GM12873 (cell line): ENCODE data around the gene OPN4.

Experiments used
- TF ChIP-seq, protein P1 (sequence below): IDR thresholded peaks from 2 replicates; pipeline ENCODE4 v1.5.1; 2012; ENCODE audit warnings: low read depth, mild to moderate bottlenecking, moderate library complexity, low read length, control low read depth; ENCODE audit not compliant: insufficient read depth; ENCODE audit errors: missing control alignments

OPN4 gene

DNA sequence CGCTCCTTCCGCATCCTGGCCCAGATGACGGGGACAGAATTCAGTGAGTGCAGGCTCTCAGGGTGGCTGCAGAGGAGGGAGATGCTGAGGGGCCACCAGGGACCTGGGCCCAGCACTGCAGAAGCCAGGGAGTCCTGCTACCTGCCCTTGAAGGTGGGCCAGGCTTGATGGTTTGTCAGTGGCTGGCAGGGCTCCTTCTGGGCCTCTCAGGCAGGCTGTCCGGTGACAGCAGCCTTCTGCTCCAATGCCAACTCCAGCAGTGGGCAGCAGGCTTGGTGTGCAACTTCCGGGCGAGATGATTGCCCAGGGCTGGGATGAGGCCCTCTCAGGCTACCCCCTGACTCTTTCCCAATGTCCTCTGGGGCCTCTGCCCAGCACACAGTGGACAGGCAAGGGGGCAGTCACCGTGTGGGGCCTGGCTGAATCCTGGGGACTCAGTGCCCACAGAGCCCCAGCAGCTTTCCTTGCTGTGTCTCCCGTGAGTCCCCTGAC is 37.7 kb downstream of the OPN4 start:
- TF ChIP-seq, protein P1, sequence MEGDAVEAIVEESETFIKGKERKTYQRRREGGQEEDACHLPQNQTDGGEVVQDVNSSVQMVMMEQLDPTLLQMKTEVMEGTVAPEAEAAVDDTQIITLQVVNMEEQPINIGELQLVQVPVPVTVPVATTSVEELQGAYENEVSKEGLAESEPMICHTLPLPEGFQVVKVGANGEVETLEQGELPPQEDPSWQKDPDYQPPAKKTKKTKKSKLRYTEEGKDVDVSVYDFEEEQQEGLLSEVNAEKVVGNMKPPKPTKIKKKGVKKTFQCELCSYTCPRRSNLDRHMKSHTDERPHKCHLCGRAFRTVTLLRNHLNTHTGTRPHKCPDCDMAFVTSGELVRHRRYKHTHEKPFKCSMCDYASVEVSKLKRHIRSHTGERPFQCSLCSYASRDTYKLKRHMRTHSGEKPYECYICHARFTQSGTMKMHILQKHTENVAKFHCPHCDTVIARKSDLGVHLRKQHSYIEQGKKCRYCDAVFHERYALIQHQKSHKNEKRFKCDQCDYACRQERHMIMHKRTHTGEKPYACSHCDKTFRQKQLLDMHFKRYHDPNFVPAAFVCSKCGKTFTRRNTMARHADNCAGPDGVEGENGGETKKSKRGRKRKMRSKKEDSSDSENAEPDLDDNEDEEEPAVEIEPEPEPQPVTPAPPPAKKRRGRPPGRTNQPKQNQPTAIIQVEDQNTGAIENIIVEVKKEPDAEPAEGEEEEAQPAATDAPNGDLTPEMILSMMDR: no peak

DNA sequence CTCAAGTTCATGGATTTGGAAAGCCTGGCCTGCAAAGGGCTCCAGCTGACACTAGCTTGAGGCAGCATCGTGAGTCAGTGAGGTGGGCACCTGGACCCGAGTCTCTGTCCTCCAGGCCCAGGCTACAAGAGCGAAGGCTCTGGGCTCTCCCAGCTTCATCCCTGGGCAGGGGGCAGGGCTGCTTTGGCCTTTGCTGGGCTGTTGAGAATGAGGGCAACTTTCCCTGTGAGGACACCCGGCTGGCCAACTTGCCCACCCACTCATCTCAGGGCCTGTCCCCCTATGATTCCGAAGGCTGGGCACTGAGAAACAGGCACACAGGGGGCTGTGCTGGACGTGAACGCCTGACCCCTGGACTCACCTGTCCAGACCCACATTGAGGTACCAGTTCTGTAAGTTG is 38.3 kb downstream of the OPN4 start:
- TF ChIP-seq, protein P1: no peak

DNA sequence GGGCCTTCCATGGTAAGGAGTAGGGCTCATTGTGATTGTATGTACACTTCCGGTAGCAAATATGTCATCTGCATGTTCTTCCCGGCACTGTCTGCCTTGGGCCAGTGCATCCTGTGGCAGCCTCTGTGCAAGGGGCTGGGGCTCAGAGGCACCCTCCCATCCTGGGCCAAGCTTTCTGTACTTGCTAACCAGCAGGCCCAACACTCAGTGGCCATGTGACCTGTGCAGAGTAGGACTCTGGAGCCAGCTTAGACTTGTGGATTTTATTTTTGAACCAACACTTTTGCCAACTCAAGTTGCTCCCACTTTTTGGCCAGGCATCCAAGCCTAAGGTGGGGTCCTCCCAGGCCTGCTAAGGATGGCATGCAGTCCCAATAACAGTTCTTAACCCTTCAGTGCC is 38.9 kb downstream of the OPN4 start:
- TF ChIP-seq, protein P1: no peak

DNA sequence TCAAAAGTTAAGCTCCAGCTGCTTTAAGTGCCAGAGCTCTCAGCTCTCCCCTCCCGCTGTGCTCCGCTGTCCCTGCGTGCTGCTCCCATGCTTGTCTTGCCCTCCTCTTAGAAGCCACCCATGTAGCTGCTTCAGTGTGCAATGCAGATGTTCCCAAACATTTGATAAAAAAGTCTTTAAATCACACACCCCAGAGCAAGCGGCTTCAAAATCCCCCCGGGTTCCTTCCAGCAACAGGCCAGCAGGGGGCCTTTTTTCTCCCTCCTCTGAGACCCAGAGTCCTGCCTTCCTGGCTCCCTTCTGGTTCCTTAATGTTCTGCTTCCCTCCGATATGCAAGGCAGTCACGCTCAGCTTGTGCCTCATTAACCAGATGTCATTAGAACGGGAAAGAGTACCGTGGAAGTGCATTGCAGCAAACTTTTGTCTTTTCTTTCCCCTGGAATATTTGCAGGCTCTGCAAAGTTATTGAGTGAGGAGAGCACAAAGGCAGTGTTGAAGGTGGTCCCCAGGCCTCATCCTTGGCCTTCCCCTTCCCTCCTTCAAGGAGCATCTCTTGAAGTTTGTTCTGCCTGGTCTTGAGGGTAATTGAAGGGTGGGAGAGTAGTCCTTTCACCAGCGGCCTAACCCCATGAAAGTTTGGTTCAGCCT is 39.5 kb downstream of the OPN4 start:
- TF ChIP-seq, protein P1: peak; percentile 77

DNA sequence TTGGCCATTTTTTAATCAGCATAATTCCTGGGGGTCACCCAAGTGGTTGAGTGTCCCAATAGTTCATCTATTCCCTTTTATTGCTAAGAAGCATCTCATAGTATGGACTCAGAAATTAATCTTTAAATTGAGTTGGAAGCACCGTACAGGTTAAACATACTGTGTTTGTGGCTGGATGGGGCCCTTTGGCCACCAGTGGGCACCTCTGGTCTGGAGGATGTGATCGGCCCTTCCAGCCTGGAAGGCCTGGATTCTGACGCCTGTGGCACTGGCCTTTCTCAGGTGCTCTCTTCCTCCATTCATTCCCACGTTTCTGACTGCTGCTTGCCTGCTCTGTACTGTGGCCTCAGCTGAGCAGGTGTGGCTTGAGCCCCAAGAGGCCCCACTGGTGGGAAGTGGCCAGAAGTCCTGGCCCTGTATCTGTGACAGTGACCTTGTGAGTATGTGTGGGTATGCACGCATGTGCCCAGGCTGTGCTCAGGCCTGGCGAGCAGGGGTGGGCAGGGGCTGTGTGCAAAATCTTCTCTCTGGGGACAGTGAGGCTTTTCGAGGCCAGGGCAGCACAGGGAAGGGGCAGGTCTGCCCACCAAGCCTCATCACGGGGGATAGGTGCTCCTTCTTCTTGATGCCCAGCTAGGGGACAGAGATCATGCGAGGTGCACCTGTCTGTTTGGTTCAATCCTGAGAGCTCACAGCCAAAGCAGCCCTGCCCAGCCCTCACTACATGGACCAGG is 44.0 kb downstream of the OPN4 start:
- TF ChIP-seq, protein P1: no peak

DNA sequence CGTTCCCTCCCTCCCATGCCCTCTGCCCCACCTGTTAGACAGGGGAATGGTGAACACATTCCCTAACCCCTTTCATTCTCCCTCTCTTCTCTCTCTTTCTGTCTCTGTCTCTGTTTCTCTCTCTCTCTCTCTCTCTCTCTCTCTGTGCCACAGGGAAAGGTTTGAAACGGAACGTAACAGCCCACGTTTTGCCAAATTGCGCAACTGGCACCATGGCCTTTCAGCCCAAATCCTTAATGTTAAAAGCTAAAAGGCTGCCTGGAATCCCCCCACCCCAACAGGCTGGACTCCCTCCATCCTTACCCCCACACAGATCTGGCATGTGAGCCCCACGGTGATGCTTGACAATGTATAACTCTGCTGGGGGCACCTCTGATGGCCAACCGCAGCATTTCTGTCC is 44.8 kb downstream of the OPN4 start:
- TF ChIP-seq, protein P1: no peak

DNA sequence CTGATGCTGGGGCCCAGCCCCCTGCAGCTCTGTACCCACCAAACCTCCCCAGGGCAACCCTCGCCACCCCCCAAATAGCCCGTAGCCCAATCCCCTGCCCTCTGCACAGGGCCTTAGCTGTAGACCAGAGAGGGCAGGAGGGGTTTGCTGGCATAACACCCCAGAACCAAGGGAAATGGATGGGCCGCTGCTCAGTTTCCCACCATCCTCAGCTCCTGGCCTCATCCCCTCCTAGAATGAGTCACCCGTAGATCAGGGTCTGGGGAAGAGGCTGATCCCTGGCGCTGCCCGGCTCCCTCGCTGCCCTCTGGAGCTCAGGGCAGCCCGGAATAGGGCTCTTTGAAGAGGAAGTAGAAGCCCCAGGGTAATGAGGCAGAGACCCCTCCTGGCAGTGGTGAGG is 45.2 kb downstream of the OPN4 start:
- TF ChIP-seq, protein P1: no peak
